Hepatocyte (in vitro differentiated cells): ENCODE data around the gene TRABD2A.

ENCODE experiments used
- CTCF ChIP-seq: fragments of 200-600 bp; sonication (generic); IDR thresholded peaks from 2 replicates; pipeline ENCODE4 v1.5.1; 2016; ENCODE audit warnings: antibody characterized with exemption, mild to moderate bottlenecking; ENCODE audit not compliant: poor library complexity
- EZH2phosphoT487 ChIP-seq: fragments of 200-600 bp; sonication (generic); IDR thresholded peaks from one replicate; pipeline ENCODE4 v1.6.1; 2018; ENCODE audit warnings: antibody characterized with exemption, mild to moderate bottlenecking, low read depth, moderate library complexity; ENCODE audit not compliant: unreplicated experiment, severe bottlenecking

- TF ChIP-seq CTCF (no peak), EZH2phosphoT487 (no peak)
Measured at GRCh38 chr2:84885111-84885510, 4.2 kb upstream of the TRABD2A start.
